SH-SY5Y (cell line): ENCODE results near the gene SOX6.

Source experiments
- GATA2 ChIP-seq: IDR thresholded peaks from 2 replicates; pipeline ENCODE4 v1.6.1; 2011; ENCODE audit warnings: mild to moderate bottlenecking, low read depth, low read length
- GATA3 ChIP-seq: IDR thresholded peaks from 2 replicates; pipeline ENCODE4 v1.6.1; 2011; ENCODE audit warnings: low read depth, mild to moderate bottlenecking, low read length, moderate library complexity

SOX6 gene

DNA sequence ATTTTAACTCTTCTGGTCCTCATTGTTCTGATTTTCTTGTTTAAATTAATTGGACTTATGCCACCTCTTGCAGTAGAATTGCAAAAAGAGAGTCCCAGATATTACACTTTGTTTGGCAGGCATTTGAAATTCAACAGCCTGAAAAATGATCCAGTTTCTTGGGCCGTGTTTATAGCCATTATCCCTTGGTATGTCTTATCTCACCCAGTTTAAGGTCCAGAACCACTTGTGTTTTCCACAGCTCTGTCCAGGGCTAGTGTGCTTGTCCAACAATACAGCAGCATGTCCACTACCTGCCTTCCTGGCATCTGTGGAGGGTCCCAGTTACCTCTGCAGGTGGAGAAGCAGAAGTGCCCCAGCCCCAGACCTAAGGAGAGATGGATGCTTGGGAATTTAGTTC lies 397.4 kb downstream of the SOX6 start:
- TF ChIP-seq GATA3 (no peak), GATA2 (no peak)

DNA sequence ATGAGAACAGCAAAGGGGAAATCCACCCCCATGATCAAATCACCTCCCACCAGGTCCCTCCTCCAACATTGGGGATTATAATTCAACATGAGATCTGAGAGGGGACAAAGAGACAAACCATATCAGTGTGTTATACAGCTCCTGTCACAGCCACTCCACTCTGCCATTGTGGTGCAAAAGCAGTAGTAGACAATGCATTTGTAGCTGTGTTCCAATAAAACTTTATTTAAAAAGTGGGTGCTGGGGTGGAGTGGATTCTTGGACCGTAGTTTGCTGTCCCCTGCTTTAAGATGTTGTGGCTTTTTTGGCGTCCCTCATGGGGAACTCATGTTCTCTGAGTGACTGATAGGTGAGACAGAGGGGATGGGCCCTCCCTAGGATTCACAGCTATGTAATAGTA lies 399.1 kb downstream of the SOX6 start:
- TF ChIP-seq GATA3 (no peak), GATA2 (no peak)

DNA sequence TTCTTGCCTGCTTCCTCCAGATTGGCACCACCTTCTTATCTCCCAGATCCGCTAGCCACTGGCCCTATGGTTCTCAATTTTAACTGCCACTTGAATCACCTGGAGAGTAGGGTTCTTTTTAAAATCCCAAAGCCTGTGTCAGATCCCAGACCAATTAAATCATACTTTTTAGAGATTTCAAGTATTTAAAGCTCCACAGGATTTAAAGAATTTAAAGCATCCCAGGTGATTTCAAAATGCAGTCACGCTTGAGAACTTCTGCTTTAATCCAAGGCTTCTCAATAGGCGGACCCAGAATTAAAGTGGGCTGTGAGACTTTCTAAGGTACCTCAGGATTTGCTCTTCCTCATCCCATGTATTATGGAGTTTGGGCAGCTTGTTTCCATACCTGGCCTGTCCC lies 400.0 kb downstream of the SOX6 start:
- TF ChIP-seq GATA2 (no peak), GATA3 (no peak)

DNA sequence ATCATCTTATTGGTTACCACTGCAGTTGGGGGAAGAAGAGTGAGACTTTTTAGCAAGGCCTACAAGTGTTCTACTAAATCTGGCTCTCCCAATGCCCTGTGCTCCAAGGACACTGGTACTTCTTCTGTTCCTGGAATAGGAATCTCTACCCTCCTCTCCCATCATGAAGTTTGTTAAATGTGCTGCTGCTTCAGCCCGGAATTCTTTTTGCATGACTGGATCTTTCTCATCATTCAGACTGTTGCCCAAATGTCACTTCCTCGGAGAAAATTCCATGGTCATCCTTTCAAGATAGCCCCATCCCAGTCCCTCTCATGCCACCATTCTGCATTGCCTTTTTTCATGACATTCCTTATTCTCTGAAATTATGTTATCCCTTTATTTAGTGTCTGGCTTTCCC lies 400.8 kb downstream of the SOX6 start:
- TF ChIP-seq GATA2 (no peak), GATA3 (no peak)

DNA sequence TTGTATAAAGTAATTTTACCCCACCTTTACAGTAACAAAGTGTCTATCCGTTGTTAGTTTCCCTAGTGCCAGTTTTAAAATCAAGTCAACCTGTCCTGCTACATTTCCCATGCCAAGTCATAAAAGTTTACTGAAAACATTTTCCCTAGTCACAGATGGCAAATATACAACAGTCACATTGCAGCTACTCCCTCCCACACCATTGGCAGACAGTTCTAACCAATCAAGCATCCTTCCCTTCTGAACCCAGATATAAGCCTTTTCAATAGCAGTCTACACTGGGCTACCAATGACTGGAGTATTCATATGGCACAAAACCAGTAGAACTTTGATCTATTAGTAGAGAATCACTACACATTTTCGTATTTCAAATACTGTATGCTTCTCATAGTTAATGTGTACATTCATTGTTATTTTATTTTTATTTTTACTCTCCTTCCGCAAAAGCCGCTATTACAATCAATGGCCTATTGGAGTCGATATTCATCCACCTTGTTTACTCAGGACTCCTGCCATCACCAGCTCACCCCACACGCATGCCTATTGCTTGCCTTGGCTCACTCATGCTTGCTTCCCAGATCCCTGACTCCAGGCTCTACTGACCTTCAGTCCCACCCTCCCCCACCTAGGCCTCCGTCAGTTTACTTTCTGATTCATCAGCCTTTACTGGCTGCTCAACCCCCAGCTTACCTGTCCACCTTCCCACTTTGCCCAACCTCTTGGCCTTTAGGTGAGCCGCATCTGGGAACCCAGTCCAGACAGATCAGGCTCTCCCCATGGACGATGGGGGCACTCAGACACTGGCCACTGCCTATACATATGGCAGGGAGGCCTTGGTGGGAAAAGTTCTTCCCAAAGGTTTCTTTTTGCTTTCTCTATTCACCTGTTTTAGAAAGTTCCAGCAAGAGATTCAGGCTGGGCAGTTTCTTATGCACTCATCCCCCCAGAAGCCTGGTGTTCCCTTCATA lies 408.4 kb downstream of the SOX6 start:
- TF ChIP-seq GATA3, result no peak
- no peak for TF ChIP-seq GATA2

DNA sequence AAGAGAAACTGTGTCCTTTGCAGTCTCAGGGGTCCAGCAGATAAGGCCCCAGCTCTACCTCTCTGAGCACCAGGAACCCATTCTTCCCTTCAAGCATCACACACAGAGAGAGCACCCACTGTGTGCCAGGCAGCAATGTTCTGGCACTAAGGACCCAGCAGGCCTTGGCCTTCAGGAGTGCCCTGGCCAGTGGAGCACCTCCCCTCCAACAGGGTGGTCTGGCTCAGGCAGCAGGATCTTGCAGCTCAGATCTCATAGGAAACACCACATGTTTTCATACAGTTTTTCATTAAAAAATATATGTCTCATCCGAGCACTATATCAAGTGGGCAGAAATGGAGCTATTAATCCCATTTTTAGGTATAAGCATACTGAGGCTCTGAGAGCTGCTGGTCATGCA lies 410.6 kb downstream of the SOX6 start:
- no peak for TF ChIP-seq GATA2
- TF ChIP-seq GATA3, result no peak

DNA sequence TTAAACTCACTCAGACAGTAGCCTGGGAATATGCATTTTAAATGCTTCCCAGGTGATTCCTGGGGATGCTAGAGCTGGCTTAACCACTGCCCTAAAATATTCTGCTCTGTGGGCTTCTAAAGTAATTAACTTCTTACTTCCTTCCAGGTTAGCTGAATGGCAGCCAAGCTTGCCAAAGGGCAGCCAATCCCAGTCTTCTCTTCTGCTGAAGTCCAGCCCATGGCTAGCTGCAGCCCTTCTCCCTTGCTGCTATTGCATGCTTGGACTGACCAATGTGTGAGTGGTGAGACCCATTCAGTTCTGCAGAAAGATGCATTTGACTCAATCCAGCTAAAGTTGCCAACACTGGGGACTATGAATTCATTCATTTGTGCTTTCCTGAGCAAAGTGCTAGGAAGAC lies 411.9 kb downstream of the SOX6 start:
- TF ChIP-seq GATA2 (no peak), GATA3 (no peak)

DNA sequence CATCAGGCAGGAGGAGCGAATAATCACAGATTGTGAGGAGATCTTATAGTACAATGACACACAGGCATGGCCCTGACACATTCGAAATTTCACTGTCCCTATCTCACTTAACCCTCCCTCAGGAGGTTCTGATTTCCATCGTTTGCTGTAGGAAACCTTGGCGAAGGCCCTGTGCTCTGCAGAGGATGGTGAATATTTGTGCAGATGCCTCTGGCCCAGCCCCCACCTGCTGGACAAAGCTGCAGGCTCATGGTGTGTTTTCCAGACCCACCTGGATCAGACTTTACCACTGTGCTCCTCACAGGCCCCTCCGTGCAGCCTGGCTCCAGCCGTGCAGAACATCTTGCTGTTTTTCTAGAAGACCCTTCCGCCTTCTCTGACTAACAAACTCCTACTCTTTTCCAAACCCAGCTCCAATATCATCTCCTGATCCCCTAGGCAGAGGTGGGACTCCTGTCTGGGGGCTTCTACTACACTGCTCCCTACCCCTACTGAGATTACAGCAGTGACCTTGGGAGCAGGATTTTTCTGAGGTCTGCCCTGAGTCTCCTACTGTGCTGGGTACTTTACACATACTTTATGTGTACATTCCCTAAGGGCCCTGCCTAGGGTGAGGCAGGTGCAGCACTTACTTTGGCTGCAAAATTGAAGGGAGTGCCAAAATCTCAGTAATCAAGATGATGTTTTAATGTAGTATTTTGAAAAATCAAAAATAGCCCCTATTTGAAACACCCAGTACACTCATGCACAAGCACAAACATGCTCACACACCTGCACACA lies 412.7 kb downstream of the SOX6 start:
- no peak for TF ChIP-seq GATA3

DNA sequence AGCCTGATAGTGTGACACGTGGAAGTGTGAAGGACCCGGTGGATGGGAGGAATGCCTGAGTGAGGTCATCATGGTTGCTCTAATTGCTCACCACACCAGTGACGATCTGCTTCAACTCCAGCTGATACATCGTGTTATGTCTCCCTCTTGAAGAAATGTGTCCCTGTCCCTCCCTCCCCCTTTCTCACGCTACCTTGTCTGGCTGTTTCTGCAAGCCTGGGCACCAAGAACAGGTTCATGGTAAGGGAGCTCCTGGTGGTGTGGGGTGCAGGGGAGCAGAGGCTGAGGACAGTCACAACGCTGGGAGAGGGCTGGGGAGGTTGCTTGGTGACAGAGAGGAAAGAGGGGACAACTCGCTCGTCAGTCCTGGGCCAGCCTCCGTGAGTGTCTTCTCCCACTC lies 413.4 kb downstream of the SOX6 start:
- TF ChIP-seq GATA2, result no peak
- no peak for TF ChIP-seq GATA3

DNA sequence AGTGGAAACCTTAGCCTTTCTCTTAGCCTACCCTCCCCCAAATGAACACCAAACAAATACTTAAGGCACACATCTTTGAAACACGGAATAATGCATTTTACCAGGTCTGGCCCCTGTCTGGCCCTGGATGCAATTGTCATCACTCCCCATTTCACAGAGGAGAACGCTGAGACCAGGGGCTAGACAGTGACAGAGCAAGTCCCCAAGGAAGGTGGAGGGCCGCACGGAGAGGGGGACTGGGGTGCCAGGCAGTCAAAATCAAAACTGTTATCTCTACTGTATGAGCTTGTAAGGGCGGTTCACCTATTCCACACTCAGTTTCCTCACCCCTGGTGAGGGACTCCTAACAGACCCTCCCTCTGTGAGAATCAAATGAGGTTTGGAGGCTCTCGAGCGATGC lies 414.2 kb downstream of the SOX6 start:
- no peak for TF ChIP-seq GATA2
- TF ChIP-seq GATA3, result no peak

DNA sequence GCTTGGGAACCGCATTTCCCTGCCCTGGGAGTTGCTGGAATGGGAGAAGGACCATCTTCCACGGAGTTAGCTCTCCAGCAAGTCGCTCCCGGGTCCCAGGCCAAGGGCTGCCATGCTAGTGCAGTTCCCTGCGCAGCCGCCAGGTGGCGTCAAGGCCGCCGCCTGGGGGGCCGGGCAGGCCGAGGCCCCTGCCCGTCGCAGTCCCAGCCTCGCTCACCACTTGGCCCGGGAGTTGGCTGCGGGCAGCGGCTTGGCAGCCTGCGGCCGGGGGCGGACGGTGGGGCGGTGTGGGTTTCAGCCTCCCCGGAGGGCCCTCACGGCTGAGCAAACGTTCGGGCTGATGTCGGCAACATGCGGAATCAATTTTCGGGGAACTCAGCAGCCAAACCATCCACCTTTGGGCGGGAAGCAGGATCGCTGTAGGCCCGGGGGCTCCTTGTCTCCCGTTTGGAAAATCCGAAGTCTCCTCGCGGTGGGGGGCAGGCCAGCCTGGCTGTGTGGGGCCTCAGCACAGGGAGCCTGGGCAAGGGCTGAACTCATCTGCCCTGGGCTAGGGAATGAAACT lies 415.1 kb downstream of the SOX6 start:
- TF ChIP-seq GATA2, result no peak
- no peak for TF ChIP-seq GATA3

DNA sequence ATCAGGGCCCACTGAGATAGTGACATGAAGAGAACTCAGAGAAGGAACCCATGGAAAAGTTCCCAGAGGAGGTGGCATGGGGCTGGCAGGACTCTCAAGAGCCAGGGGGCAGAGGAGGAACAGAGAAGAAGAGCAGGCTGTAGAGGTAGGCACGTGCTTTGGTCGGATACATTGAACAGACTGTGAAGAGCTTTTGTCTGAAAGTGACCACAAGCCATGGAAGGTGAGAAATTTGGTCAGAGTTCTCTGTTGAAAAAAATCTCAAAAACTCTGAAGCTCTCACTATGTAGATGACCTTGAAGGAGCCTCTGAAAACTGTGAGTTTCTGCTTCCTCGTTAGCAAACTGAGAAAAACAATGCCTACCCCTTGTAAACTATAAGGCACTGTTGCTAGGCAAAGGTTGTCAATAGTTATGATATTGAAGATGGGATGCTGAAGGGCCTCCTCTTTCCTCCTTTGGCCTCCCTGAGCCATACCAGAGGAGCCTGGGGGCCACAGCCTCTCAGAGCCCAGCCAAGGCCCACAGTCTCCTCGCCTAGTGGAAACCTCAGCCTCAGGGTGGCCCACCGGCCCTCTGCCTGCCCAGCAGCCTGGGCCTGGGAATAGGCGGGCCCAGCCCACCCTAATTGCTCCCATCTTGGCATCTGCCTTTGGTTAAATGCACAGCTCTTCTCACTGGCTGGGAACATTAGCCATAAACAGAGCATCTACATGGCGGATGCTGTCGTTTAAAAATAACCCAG lies 415.7 kb downstream of the SOX6 start:
- TF ChIP-seq GATA2, result no peak
- no peak for TF ChIP-seq GATA3

DNA sequence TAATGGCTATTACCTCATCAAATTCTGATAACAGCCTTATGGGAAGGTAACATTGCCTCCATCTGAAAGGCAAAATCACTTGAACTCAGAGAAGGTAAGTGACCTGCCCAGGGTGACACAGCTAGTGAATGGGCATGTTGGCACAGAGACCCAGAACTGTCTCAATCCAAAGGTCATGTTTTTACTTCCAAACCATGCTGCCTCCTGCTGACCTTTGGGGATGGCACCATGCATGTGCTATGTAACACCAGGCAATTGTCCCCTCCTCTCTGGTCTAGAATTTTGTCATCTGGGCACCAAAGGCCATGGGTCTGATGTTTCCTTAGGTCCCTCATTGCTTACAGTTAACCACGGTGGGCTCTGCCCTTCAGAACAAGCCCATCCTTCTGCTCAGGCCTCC lies 417.4 kb downstream of the SOX6 start:
- TF ChIP-seq GATA2, result no peak
- TF ChIP-seq GATA3, result no peak

DNA sequence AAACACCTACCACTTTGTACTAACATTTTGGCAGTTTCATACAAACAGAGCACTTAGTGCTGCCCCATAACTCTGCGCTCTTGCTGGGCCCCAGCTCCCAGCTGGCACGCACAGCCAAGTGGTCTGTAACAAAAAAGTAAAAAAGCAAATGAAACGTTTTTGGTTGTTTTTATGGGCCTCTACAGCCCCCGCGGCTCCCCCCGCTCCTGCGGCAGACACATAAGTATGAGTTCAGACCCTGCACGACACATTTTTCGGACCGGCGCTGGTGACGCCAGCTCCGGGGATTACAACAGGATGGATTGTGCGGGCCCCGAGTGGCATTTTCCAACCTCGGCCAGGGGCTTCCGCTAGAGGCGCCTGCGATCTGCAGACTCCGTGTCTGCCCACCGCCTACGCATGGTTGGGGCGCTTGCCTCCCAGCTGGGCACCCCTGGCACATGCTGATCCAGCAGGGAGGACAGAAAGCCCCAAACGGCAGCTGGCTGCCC lies 418.2 kb downstream of the SOX6 start:
- TF ChIP-seq GATA2 (no peak), GATA3 (no peak)

DNA sequence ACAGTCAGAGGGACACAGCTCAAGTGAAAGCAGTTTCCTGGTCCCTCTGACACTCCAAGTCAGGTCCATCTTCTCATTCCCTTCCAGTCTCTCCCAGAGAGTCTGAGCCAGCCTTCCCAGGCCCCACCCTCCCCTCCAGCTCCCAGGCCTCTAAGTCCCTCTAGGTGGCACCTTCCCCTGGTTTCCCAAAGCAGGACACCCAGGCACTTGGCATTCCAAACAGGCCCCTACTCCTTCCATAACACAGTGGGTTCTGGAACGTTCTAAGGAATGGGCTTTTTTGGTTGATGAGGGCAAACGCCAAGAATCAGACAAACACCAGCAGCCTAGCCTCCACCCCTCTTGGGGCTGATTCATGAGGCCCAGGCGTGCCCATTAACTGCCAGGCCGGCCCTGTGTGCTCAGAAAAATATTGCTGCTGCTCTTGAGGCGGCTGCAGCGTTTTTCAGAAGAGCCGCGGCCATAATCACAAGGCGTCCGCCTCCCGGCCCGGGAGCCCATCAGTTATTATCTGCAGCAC lies 418.7 kb downstream of the SOX6 start:
- TF ChIP-seq GATA2, result no peak
- no peak for TF ChIP-seq GATA3
